Psoas muscle (tissue), 8 donors: ENCODE measurements around the gene BCORL1. TPM values are rescaled to one million over a fixed set of nuclear protein-coding genes. Genes with fewer than 3 reads are reported as not detected.

Experiments used
- ATAC-seq, 4 donors: fragments of 200-7000 bp; cut with Tn5 transposase; one replicate each; pipeline ENCODE4 v1.9.1; 2020; ENCODE audit warnings: moderate library complexity in 3 of 4, mild to moderate bottlenecking in 2 of 4
- DNase-seq, 2 donors: peaks; one replicate each; pipeline ENCODE4 v3.0.0-alpha.2; 2020
- H3K27ac ChIP-seq: fragments of 200-600 bp; one replicate; pipeline ENCODE4 v1.8.0; 2022
- H3K27me3 ChIP-seq, 3 donors: fragments of 200-600 bp in 1 of 3; one replicate each; pipeline versions ENCODE4 v1.6.1 to v1.8.0; 2013 to 2022; ENCODE audit warnings: low read length in 2 of 3, mild to moderate bottlenecking in 2 of 3, moderate library complexity in 1 of 3; ENCODE audit not compliant: insufficient read depth in 3 of 3
- H3K36me3 ChIP-seq, 2 donors: fragments of 200-600 bp in 1 of 2; one replicate each; pipeline versions ENCODE4 v1.6.1 to v1.8.0; 2013 to 2022; ENCODE audit warnings: low read depth in 1 of 2, mild to moderate bottlenecking in 1 of 2, moderate library complexity in 1 of 2; ENCODE audit not compliant: insufficient read depth in 1 of 2
- H3K4me1 ChIP-seq: fragments of 200-600 bp; one replicate; pipeline ENCODE4 v1.8.0; 2022
- H3K4me3 ChIP-seq: fragments of 200-600 bp; one replicate; pipeline ENCODE4 v1.8.0; 2022; ENCODE audit warnings: mild to moderate bottlenecking
- H3K9me3 ChIP-seq: fragments of 200-600 bp; one replicate; pipeline ENCODE4 v1.8.0; 2022
- WGBS, 3 donors: extraction: QIAGEN DNeasy Blood & Tissue Kit; methylation state at CpG; one replicate each; pipeline versions ENCODE4 v1.1.6 to v1.1.7; 2013; 5-methylcytosine and 5-hydroxymethylcytosine counted together
- intact Hi-C, 2 donors: fragments of 100-400 bp; cut with DNase I; formaldehyde crosslinking; loops; one replicate each; pipeline versions ENCODE4 v1.11.0 to v1.14.2; 2022
- polyA plus RNA-seq, 3 donors: library from polyadenylated mRNA; stranded (reverse); fragments of 200-250 nt; gene quantifications; one replicate each; pipeline ENCODE4 v1.2.3, GENCODE V29; 2013
- total RNA-seq, 4 donors: library from RNA; stranded (reverse); fragmentation: NEBNext Ultra II Directional in 2 of 4; extraction: Animal tissue kit (Norgen Biotek cat#: 25700) in 2 of 4; gene quantifications; one replicate each; pipeline versions ENCODE4 v1.2.1 to v1.2.4, GENCODE V29; 2021 to 2023
- TF ChIP-seq, protein P1 (sequence below): fragments of 200-600 bp; IDR thresholded peaks from one replicate; pipeline ENCODE4 v1.8.0; 2022; ENCODE audit warnings: antibody characterized with exemption
- donor health status: healthy with polysubstance abuse.
- donor health status: DM: no; HTN: no; CAD: no; lungs with moderate emphysema.
- donor health status: Bipolar disorder and iron deficiency.
- donor health status: healthy.
- donor health status: DM: yes; HTN: yes; CAD: no.
- donor health status: DM: no; HTN: no; CAD: no.
- donor health status: DM: no; HTN: no; CAD: no.
- donor health status: DM: yes; HTN: yes; CAD: no.

BCORL1 gene
- total and polyA plus RNA-seq, 7 donors = 0.96 to 6.2 (median 4.5) TPM

DNA sequence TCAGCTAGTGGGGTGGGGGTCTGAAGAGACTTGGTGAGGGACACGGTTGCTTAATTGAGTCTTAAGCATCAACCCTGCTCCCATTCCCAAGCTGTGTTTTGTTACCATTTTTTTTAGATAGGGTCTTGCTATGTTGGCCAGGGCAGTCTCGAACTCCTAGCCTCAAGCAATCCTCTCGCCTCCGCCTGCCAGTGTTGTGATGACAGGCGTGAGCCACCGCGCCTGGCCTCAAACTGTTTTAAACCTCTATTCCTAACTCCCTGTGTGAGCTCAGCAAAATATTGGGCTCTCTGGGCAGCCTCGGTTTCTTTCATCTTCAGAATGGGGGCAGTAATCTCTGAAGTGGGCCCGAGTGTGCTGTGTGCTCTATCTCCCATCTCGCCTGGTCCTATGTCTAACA is 26.3 kb upstream of the BCORL1 start:
- no peaks in the 10 kb centered on the region for H3K4me1 ChIP-seq
- TF ChIP-seq, protein P1, sequence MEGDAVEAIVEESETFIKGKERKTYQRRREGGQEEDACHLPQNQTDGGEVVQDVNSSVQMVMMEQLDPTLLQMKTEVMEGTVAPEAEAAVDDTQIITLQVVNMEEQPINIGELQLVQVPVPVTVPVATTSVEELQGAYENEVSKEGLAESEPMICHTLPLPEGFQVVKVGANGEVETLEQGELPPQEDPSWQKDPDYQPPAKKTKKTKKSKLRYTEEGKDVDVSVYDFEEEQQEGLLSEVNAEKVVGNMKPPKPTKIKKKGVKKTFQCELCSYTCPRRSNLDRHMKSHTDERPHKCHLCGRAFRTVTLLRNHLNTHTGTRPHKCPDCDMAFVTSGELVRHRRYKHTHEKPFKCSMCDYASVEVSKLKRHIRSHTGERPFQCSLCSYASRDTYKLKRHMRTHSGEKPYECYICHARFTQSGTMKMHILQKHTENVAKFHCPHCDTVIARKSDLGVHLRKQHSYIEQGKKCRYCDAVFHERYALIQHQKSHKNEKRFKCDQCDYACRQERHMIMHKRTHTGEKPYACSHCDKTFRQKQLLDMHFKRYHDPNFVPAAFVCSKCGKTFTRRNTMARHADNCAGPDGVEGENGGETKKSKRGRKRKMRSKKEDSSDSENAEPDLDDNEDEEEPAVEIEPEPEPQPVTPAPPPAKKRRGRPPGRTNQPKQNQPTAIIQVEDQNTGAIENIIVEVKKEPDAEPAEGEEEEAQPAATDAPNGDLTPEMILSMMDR = no peak
- 87 to 88% (median 87%) methylated on average over 10 of the region's 10 CpGs for WGBS, 3 donors
- no peak overlapping the region for H3K4me3 ChIP-seq
- DNase-seq = no peak
- no peaks in the 10 kb centered on the region for H3K9me3 ChIP-seq
- ATAC-seq = no peak
- peaks cover 0 to 11% (median 2%) of the 10 kb centered on the region in 3 donors for H3K27me3 ChIP-seq
- no peak overlapping the region for H3K27ac ChIP-seq
- H3K36me3 ChIP-seq = no peaks in the 10 kb centered on the region
- intact Hi-C loops = loop anchor here in 1 of 2 donors (2.0 kb wide), 1 partner anchor 19 kb away; no protein-coding TSS in a partner anchor

- H3K4me1 ChIP-seq = no peaks in the 10 kb centered on the region
- no peak overlapping the region for H3K27ac ChIP-seq
- TF ChIP-seq, protein P1 = no peak
- H3K9me3 ChIP-seq = no peaks in the 10 kb centered on the region
- ATAC-seq (no peak), DNase-seq (no peak)
- no peaks in the 10 kb centered on the region for H3K36me3 ChIP-seq
- intact Hi-C loops = loop anchor here in 1 of 2 donors (2.0 kb wide), 1 partner anchor 18 kb away; no protein-coding TSS in a partner anchor
- peak overlapping the region; percentile 61 for H3K4me3 ChIP-seq
- peaks cover 0 to 13% (median 2%) of the 10 kb centered on the region in 3 donors for H3K27me3 ChIP-seq
- WGBS, 3 donors = 13 to 22% (median 22%) methylated on average over 9 to 20 of the region's 20 CpGs
Measured at GRCh38 chrX:129956765-129957164, 25.7 kb upstream of the BCORL1 start.

DNA sequence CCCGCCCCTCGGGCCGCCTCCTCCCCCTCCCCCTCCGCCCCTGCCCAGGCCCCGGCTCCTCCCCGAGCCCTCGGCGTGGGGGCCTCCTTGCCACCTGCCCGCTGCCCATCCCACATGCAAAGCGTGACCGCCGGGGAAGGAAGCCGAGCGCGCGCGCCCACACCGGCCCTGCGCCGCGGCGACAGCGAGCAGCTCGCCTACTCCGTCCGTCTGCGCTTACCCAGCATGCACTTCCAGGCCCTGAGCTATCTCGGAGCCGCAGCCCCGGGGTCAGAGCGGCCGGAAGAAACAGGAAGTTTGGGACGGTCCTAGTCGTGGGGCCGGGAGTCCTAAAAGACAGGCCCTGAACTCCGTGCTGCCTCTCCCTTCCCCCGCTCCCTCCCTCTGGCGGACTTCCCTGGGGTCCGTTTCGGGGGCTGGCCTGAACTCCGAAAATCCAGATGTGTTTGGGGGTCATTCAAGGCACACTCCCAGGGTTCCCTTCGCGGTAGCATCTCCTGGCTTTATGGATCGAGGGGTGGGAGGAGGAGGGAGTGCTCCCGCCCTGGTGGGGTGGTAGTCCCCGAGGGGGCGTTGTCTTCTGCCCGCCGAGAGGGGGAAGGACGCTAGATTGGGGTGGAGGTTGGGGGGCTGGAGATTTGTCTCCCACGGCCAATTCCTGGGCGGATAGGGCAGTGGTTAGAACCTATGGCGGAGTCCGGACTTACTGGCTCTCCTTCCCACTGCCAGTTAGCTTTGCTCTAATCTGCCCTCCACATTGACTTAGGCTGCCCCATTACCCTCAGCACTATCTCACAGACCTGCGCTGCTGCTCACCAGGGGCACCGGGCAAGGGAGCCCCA is 25.0 kb upstream of the BCORL1 start:
- peak; percentile 71 to 76 for DNase-seq
- peak overlapping the region; percentile 23 for H3K27ac ChIP-seq
- ATAC-seq = peak; percentile 68 to 81 (median 75)
- H3K4me3 ChIP-seq = peak overlapping the region; percentile 61
- peaks cover 0 to 14% (median 2%) of the 10 kb centered on the region in 3 donors for H3K27me3 ChIP-seq
- H3K9me3 ChIP-seq = no peaks in the 10 kb centered on the region
- intact Hi-C loops = loop anchor here in 1 of 2 donors (2.0 kb wide), 1 partner anchor 17 kb away; no protein-coding TSS in a partner anchor
- WGBS, 3 donors = 9 to 30% (median 24%) methylated on average over 17 to 52 of the region's 56 CpGs
- H3K4me1 ChIP-seq = no peaks in the 10 kb centered on the region
- TF ChIP-seq, protein P1 = no peak
- H3K36me3 ChIP-seq = no peaks in the 10 kb centered on the region

DNA sequence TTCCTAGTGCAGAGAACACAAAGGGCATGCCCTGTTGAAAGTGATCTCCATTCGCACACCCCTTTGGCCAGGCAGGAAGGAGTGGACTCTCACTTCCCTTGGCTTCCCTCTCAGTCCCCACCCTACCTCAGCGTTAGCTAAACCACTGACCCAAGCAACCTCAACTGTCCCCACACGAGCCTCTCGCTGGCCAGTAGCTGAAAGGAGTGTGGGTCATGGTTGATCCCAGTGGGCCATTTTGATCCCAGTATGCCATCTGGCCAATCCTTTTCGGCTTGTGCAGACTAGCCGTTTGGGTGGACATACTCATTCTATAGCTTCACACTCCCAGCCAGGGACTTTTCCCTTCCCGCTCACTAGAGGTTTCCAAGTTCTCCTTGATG is 24.4 kb upstream of the BCORL1 start:
- intact Hi-C loops = no loop called here
- ATAC-seq = peak in 1 of 4 donors; percentile 12
- no peak overlapping the region for H3K27ac ChIP-seq

More for the DNA sequence above, 24.4 kb upstream of the BCORL1 start:
- DNase-seq = no peak
- Histone ChIP-seq H3K4me1 (no peaks in the 10 kb centered on the region), H3K27me3 (peaks cover 0 to 14% (median 2%) of the 10 kb centered on the region in 3 donors), H3K36me3 (no peaks in the 10 kb centered on the region), H3K9me3 (no peaks in the 10 kb centered on the region), H3K4me3 (no peak overlapping the region)
- 69 to 82% (median 80%) methylated on average over 7 of the region's 7 CpGs for WGBS, 3 donors
- TF ChIP-seq, protein P1 = no peak
